ENCODE measurements around the gene MVD. TPM values are rescaled to one million over a fixed set of nuclear protein-coding genes. Genes with fewer than 3 reads are reported as not detected.

Gene MVD
- 67.6 and 232 TPM in 2 replicates for total RNA-seq

DNA sequence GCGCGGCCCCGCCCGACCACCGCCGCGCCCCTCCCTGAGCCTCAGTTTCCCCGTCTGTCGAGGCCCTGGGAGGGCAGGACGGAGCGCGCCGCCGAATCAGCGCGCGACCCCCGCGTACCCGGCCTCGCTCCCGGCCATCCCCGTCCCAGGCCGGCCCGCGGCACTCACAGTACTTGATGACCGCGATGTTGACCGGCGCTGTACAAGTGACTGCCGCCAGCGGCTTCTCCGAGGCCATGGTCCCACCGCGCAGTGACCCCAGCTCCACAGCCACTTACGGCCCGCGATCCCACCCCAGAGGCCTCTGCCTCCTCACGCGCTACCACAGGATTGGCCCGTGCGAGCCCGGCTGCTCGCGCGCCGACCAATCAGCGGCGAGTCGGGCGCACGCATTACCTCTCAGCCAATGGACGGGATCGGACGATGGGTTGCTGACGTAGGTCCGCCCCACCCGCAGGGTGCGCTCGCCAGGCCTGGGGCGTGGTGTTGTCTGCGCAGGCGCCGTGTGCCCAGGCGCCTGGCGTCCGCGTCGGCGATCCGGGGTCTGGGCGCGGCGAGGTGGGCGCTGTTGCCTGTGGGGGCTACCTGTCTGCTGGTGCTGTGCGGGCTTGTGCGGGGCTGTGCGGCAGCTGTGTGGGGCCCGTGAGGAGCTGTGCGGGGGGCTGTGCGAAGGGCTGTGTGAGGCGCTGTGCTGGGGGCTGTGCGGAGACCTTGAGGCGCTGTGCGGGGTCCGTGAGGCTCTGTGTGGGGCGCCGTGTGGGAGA, at the start of gene MVD:
TSS of gene MVD (minus strand) at position 249 of the 764 bp plus-strand sequence. CDS start at position 238, 11 bp downstream.

GRCh38 chr16:88706229-88706964, 43.5 kb upstream of the MVD start, which contains the start of the genes CTU2 and RNF166:
Gene CTU2 (plus strand): TSS chr16:88706503. CDS start chr16:88706531, 28 bp downstream.
Gene RNF166 (minus strand): TSS chr16:88706408. CDS start chr16:88706325, 83 bp downstream.

GRCh38 chr16:88686439-88687253, 23.8 kb upstream of the MVD start, which contains the start of gene SNAI3:
Gene SNAI3 (minus strand): TSS chr16:88686507. CDS start chr16:88686406, 101 bp downstream.

DNA sequence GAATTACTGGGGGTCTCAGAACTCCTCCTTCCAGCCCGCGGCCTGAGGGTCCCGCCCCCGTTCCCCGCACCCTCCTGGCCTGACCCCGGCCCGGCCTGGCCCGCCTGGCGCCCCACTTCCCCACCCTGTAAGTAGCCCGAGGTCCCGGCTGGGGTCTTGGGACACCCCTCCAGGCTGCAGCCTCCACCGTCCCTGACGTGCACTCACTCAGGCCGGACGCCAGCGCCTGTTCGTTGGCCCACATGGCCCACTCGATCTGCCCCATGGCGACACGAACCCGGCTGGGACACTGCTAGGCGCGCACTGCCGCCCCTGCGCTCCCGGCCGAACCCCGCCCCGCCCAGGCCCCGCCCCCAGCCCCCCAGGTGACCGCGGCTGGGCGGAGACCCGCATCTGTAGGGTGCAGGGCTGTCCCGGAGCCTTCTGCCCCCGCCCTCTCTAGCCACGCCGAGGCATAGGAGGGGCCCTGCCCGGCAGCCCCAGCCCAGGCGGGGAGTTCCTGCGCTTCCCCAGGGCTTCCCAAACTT, 12.1 kb downstream of the MVD start, which contains the start of gene CYBA:
TSS of gene CYBA (minus strand) at position 305 of the 527 bp plus-strand sequence. CDS start at position 265, 40 bp downstream.

DNA sequence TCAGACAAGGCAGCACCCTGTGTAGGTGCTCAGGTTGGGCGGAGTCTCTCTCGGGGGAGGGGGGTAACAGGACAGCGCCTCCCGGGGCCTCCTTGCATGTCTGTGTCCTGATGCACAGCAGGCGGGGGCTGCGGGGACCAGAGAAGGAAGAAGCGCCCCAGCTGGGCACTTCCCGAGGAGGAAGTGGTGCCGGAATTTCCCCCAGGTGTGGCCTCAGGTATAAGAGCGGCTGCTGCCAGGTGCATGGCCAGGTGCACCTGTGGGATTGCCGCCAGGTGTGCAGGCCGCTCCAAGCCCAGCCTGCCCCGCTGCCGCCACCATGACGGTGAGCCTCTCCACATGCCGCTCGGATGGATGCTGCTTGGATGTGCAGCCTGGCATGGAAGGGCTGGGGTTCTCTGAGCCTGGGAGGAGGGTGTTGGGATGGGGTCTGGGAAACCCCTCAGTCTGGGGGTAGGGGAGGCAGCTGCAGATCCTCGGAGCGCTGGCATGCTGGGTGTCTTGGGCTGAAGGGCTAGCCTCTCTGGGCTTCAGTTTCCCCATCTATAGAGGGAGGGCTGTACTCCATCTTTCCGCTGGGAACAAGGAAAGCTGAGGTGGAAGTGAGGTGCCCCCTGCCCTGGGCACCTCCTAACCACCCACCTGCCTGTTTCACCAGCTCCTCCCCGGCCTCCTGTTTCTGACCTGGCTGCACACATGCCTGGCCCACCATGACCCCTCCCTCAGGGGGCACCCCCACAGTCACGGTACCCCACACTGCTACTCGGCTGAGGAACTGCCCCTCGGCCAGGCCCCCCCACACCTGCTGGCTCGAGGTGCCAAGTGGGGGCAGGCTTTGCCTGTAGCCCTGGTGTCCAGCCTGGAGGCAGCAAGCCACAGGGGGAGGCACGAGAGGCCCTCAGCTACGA, 24.3 kb downstream of the MVD start, which contains the start of gene IL17C:
TSS of gene IL17C (plus strand) at position 250 of the 908 bp plus-strand sequence. CDS start at position 320, 70 bp downstream.

Other genes starting within 250 kb of the MVD start
- 2.3 and 4.4 TPM in 2 replicates for gene ZFPM1, start 209.8 kb downstream of the MVD start, total RNA-seq
- gene ZC3H18, start 92.7 kb downstream of the MVD start, total RNA-seq, result 17.2 and 19.3 TPM in 2 replicates
- gene IL17C, start 24.5 kb downstream of the MVD start, total RNA-seq, result 0.44 TPM in 1 of 2 replicates, not detected in the other
- gene CYBA, start 12.0 kb downstream of the MVD start, total RNA-seq, result 136 and 240 TPM in 2 replicates
- gene SNAI3, start 23.4 kb upstream of the MVD start, total RNA-seq, result 0.22 TPM in 1 of 2 replicates, not detected in the other
- 19.7 and 30.4 TPM in 2 replicates for gene RNF166, start 43.3 kb upstream of the MVD start, total RNA-seq
- 11.2 and 37.5 TPM in 2 replicates for gene CTU2, start 43.4 kb upstream of the MVD start, total RNA-seq
- 229 and 273 TPM in 2 replicates for gene PIEZO1, start 122.1 kb upstream of the MVD start, total RNA-seq
- 3.5 and 26.5 TPM in 2 replicates for gene CDT1, start 140.7 kb upstream of the MVD start, total RNA-seq
- 52.7 and 58.3 TPM in 2 replicates for gene APRT, start 148.8 kb upstream of the MVD start, total RNA-seq
- 31.1 and 43.8 TPM in 2 replicates for gene GALNS, start 193.9 kb upstream of the MVD start, total RNA-seq
- 35.1 and 78.1 TPM in 2 replicates for gene TRAPPC2L, start 194.0 kb upstream of the MVD start, total RNA-seq
- not detected in 2 replicates for gene PABPN1L, start 203.6 kb upstream of the MVD start, total RNA-seq